Liver (tissue), 3 donors: Measurements from ENCODE around the gene UNC13C.

Source experiments
- GABPA ChIP-seq, 2 donors: IDR thresholded peaks in 1 of 2; conservative IDR thresholded peaks in 1 of 2; 2 replicates each; pipeline ENCODE4 v1.6.1; 2016; ENCODE audit warnings: antibody characterized with exemption in 2 of 2, mild to moderate bottlenecking in 1 of 2, moderate library complexity in 1 of 2
- JUND ChIP-seq, 2 donors: IDR thresholded peaks; 2 replicates each; pipeline ENCODE4 v1.6.1; 2016; ENCODE audit warnings: antibody characterized with exemption in 2 of 2
- RAD21 ChIP-seq, 2 donors: IDR thresholded peaks; 2 replicates each; pipeline ENCODE4 v1.6.1; 2016; ENCODE audit warnings: antibody characterized with exemption in 2 of 2, mild to moderate bottlenecking in 2 of 2
- RXRA ChIP-seq, 2 donors: IDR thresholded peaks; 2 replicates each; pipeline ENCODE4 v1.6.1; 2017 to 2018; ENCODE audit warnings: antibody characterized with exemption in 2 of 2, mild to moderate bottlenecking in 1 of 2
- SP1 ChIP-seq: IDR thresholded peaks from 2 replicates; pipeline ENCODE4 v1.6.1; 2018; ENCODE audit warnings: antibody characterized with exemption, mild to moderate bottlenecking
- TAF1 ChIP-seq: conservative IDR thresholded peaks from 2 replicates; pipeline ENCODE4 v1.6.1; 2016; ENCODE audit warnings: antibody characterized with exemption, mild to moderate bottlenecking
- YY1 ChIP-seq: IDR thresholded peaks from 2 replicates; pipeline ENCODE4 v1.6.1; 2016; ENCODE audit warnings: antibody characterized with exemption, mild to moderate bottlenecking
- TF ChIP-seq, protein P1 (sequence below): fragments of 150-350 bp; IDR thresholded peaks from 2 replicates; pipeline ENCODE4 v1.5.1; 2017; ENCODE audit warnings: improper control_type of control experiment, low read depth, low read length; ENCODE audit not compliant: missing input control
- TF ChIP-seq, protein P2 (sequence below): IDR thresholded peaks from 2 replicates; pipeline ENCODE4 v1.6.1; 2016; ENCODE audit warnings: antibody characterized with exemption, mild to moderate bottlenecking
- donor health status: healthy.
- donor health status: healthy.

DNA sequence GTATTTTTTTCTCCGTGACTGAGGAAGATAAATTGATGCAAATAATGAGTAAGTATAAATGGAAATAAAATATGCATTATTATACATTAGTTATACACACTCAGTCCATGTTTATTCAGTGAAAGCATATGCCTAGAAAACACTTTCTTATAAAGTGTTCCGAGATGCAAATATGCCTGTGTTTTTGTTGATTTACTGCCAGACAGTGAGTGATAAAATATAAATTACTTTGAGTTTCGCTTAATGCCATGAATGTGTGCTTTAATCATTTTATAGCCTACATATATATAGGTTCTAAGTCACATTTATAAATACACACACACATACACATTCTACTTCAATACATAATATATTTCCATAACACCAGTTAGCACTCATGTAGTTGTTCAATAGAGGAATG lies 569.2 kb downstream of the UNC13C start:
- no peak for TF ChIP-seq RXRA (IDR thresholded peaks at IDR 0.05)
- no peak for TF ChIP-seq TAF1
- TF ChIP-seq, protein P1, sequence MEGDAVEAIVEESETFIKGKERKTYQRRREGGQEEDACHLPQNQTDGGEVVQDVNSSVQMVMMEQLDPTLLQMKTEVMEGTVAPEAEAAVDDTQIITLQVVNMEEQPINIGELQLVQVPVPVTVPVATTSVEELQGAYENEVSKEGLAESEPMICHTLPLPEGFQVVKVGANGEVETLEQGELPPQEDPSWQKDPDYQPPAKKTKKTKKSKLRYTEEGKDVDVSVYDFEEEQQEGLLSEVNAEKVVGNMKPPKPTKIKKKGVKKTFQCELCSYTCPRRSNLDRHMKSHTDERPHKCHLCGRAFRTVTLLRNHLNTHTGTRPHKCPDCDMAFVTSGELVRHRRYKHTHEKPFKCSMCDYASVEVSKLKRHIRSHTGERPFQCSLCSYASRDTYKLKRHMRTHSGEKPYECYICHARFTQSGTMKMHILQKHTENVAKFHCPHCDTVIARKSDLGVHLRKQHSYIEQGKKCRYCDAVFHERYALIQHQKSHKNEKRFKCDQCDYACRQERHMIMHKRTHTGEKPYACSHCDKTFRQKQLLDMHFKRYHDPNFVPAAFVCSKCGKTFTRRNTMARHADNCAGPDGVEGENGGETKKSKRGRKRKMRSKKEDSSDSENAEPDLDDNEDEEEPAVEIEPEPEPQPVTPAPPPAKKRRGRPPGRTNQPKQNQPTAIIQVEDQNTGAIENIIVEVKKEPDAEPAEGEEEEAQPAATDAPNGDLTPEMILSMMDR = no peak
- TF ChIP-seq YY1 = no peak
- TF ChIP-seq SP1 = no peak
- no peak for TF ChIP-seq JUND (IDR thresholded peaks at IDR 0.05)
- no peak for TF ChIP-seq GABPA (IDR thresholded peaks at IDR 0.05 in 1 of 2, conservative IDR thresholded peaks at IDR 0.05 in 1 of 2)
- TF ChIP-seq, protein P2, sequence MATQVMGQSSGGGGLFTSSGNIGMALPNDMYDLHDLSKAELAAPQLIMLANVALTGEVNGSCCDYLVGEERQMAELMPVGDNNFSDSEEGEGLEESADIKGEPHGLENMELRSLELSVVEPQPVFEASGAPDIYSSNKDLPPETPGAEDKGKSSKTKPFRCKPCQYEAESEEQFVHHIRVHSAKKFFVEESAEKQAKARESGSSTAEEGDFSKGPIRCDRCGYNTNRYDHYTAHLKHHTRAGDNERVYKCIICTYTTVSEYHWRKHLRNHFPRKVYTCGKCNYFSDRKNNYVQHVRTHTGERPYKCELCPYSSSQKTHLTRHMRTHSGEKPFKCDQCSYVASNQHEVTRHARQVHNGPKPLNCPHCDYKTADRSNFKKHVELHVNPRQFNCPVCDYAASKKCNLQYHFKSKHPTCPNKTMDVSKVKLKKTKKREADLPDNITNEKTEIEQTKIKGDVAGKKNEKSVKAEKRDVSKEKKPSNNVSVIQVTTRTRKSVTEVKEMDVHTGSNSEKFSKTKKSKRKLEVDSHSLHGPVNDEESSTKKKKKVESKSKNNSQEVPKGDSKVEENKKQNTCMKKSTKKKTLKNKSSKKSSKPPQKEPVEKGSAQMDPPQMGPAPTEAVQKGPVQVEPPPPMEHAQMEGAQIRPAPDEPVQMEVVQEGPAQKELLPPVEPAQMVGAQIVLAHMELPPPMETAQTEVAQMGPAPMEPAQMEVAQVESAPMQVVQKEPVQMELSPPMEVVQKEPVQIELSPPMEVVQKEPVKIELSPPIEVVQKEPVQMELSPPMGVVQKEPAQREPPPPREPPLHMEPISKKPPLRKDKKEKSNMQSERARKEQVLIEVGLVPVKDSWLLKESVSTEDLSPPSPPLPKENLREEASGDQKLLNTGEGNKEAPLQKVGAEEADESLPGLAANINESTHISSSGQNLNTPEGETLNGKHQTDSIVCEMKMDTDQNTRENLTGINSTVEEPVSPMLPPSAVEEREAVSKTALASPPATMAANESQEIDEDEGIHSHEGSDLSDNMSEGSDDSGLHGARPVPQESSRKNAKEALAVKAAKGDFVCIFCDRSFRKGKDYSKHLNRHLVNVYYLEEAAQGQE = no peak
- no peak for TF ChIP-seq RAD21 (IDR thresholded peaks at IDR 0.05)
